ENCODE results near the gene SPPL3.

The SPPL3 gene

GRCh38 chr12:120854804-120855203 is 49.4 kb downstream of the SPPL3 start:
- peak overlapping the region; percentile 64 for H3K27ac ChIP-seq
- no peaks in the 10 kb centered on the region for H3K36me3 ChIP-seq
- no peaks in the 10 kb centered on the region for H3K27me3 ChIP-seq
- no peak for TF ChIP-seq CTCF (IDR thresholded peaks at IDR 0.05)
- no peaks in the 10 kb centered on the region for H3K9me3 ChIP-seq
- peaks cover 23 to 56% of the 10 kb centered on the region in 2 experiments for H3K4me1 ChIP-seq (ENCODE audit: control insufficient read depth in 1 of 2, insufficient read depth in 1 of 2, low read depth in 1 of 2, low read length in 1 of 2)
- H3K4me3 ChIP-seq (ENCODE audit: low read depth in 1 of 2, low read length in 1 of 2): no peak overlapping the region

- H3K27ac ChIP-seq: peak overlapping the region; percentile 64
- no peak for TF ChIP-seq CTCF (IDR thresholded peaks at IDR 0.05)
- H3K4me3 ChIP-seq (ENCODE audit: low read depth in 1 of 2, low read length in 1 of 2): no peak overlapping the region
- no peaks in the 10 kb centered on the region for H3K36me3 ChIP-seq
- peaks cover 23 to 61% of the 10 kb centered on the region in 2 experiments for H3K4me1 ChIP-seq (ENCODE audit: control insufficient read depth in 1 of 2, insufficient read depth in 1 of 2, low read depth in 1 of 2, low read length in 1 of 2)
- H3K9me3 ChIP-seq: no peaks in the 10 kb centered on the region
- H3K27me3 ChIP-seq: no peaks in the 10 kb centered on the region
Observed at GRCh38 chr12:120853188-120853587, 51.0 kb downstream of the SPPL3 start.

GRCh38 chr12:120851944-120852343 is 52.2 kb downstream of the SPPL3 start:
- peaks cover 16 to 60% of the 10 kb centered on the region in 2 experiments for H3K4me1 ChIP-seq (ENCODE audit: control insufficient read depth in 1 of 2, insufficient read depth in 1 of 2, low read depth in 1 of 2, low read length in 1 of 2)

GRCh38 chr12:120851444-120851843 is 52.7 kb downstream of the SPPL3 start:
- H3K36me3 ChIP-seq: no peaks in the 10 kb centered on the region
- no peak overlapping the region for H3K4me3 ChIP-seq (ENCODE audit: low read depth in 1 of 2, low read length in 1 of 2)
- H3K9me3 ChIP-seq: no peaks in the 10 kb centered on the region
- H3K27ac ChIP-seq: peak overlapping the region; percentile 50
- TF ChIP-seq CTCF (IDR thresholded peaks at IDR 0.05): no peak
- H3K27me3 ChIP-seq: no peaks in the 10 kb centered on the region
- H3K4me1 ChIP-seq (ENCODE audit: control insufficient read depth in 1 of 2, insufficient read depth in 1 of 2, low read depth in 1 of 2, low read length in 1 of 2): peaks cover 11 to 55% of the 10 kb centered on the region in 2 experiments

More at GRCh38 chr12:120851944-120852343, 52.2 kb downstream of the SPPL3 start:
- H3K4me3 ChIP-seq (ENCODE audit: low read depth in 1 of 2, low read length in 1 of 2): no peak overlapping the region
- peak overlapping the region; percentile 50 for H3K27ac ChIP-seq
- H3K27me3 ChIP-seq: no peaks in the 10 kb centered on the region
- TF ChIP-seq CTCF (IDR thresholded peaks at IDR 0.05): no peak
- H3K36me3 ChIP-seq: no peaks in the 10 kb centered on the region
- H3K9me3 ChIP-seq: no peaks in the 10 kb centered on the region

GRCh38 chr12:120849765-120850164 is 54.4 kb downstream of the SPPL3 start:
- Histone ChIP-seq H3K4me1 (ENCODE audit: control insufficient read depth in 1 of 2, insufficient read depth in 1 of 2, low read depth in 1 of 2, low read length in 1 of 2) (peaks cover 5 to 42% of the 10 kb centered on the region in 2 experiments), H3K27me3 (no peaks in the 10 kb centered on the region), H3K36me3 (peaks cover 7% of the 10 kb centered on the region), H3K27ac (no peak overlapping the region), H3K4me3 (ENCODE audit: low read depth in 1 of 2, low read length in 1 of 2) (no peak overlapping the region), H3K9me3 (no peaks in the 10 kb centered on the region)
- no peak for TF ChIP-seq CTCF (IDR thresholded peaks at IDR 0.05)

- H3K9me3 ChIP-seq: no peaks in the 10 kb centered on the region
- no peaks in the 10 kb centered on the region for H3K27me3 ChIP-seq
- H3K27ac ChIP-seq: peak overlapping the region; percentile 26
- peaks cover 5 to 24% of the 10 kb centered on the region in 2 experiments for H3K4me1 ChIP-seq (ENCODE audit: control insufficient read depth in 1 of 2, insufficient read depth in 1 of 2, low read depth in 1 of 2, low read length in 1 of 2)
- no peak overlapping the region for H3K4me3 ChIP-seq (ENCODE audit: low read depth in 1 of 2, low read length in 1 of 2)
- TF ChIP-seq CTCF (IDR thresholded peaks at IDR 0.05): no peak
- H3K36me3 ChIP-seq: peaks cover 7% of the 10 kb centered on the region
Observed at GRCh38 chr12:120847814-120848213, 56.3 kb downstream of the SPPL3 start.

Measured in neutrophil (primary cell).